Activated T-helper 17 cell treated with anti-CD3 and anti-CD28 coated beads, Interleukin-2, amount 50 U/mL, for 72 hours (primary cell): ENCODE results near the gene ACTMAP. TPM values are rescaled to one million over a fixed set of nuclear protein-coding genes. Genes with fewer than 3 reads are reported as not detected.
A peak's percentile ranks its signal among the peaks of the same experiment; 100 is the strongest.
"Not testable (repeated sequence)": the region's sequence is repeated elsewhere in the genome, so short reads cannot be mapped to it uniquely, and the experiment has no call there.

ENCODE experiments used
- ATAC-seq: fragments of 150-1000 bp; cut with Tn5 transposase; replicated peaks from 2 replicates; pipeline ENCODE4 v1.10.0; 2021; ENCODE audit warnings: mild to moderate bottlenecking, moderate library complexity
- H3K27ac Mint-ChIP-seq: one replicate; pipeline ENCODE4 v1.8.0; 2022; ENCODE audit warnings: mixed read lengths
- H3K27me3 Mint-ChIP-seq: one replicate; pipeline ENCODE4 v1.8.0; 2022; ENCODE audit warnings: mixed read lengths
- H3K36me3 Mint-ChIP-seq: one replicate; pipeline ENCODE4 v1.8.0; 2022; ENCODE audit warnings: low read depth, mild to moderate bottlenecking, mixed read lengths
- H3K4me1 Mint-ChIP-seq: one replicate; pipeline ENCODE4 v1.8.0; 2022; ENCODE audit warnings: mixed read lengths
- H3K4me3 Mint-ChIP-seq: one replicate; pipeline ENCODE4 v1.8.0; 2022; ENCODE audit warnings: mild to moderate bottlenecking, mixed read lengths
- H3K9me3 Mint-ChIP-seq: one replicate; pipeline ENCODE4 v1.8.0; 2022; ENCODE audit warnings: mixed read lengths
- total RNA-seq, 2 donors: library from RNA; stranded (reverse); gene quantifications; one replicate each; pipeline ENCODE4 v1.2.3, GENCODE V29; 2022

ACTMAP gene, protein sequence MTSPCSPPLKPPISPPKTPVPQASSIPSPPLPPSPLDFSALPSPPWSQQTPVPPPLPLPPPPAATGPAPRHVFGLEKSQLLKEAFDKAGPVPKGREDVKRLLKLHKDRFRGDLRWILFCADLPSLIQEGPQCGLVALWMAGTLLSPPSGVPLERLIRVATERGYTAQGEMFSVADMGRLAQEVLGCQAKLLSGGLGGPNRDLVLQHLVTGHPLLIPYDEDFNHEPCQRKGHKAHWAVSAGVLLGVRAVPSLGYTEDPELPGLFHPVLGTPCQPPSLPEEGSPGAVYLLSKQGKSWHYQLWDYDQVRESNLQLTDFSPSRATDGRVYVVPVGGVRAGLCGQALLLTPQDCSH
- total RNA-seq = 10 to 100 TPM; 13.0 to 16.6 TPM

DNA sequence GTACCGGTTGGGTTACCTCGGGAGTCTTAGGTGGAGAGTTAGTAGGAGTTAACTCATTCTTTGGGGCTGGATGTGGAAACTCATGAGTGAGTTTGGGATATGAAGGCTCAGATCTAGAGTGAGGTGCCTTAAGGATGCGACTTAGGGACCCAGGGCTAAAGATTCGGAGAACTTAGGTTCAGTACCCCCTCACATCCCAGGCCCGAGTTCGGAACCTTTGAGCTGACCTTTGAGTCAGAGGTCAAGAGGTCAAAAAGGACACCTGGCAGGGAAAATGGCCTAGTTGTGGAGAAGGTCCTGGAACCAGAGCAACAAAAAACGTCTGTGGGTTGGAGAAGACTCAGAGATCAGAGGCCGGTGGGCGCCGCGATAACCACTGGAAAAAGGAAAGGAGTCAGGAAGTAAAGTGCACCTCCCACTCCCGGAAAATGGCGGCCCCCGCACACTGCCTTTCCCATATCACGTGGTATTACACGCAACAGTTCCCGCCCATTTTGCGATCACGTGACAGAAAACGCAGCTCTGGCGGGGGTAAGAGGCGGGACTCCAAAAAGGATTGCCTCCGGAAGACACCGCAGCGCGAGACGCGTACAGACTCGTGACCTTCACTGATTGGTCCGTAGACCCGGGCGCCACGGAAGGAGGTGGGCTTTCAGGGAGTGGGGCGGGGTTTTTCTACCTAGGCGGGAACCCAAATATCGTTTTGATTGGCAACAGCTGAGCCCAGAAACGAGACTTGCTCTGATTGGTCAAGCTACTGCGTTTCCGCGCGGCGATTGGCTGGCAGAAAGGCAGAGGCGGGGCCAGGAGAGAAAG is at the start of gene ACTMAP:
Gene ACTMAP (minus strand): TSS at position 420 of the 816 bp plus-strand sequence. CDS start 674 bp downstream, outside the sequence.
- H3K27ac Mint-ChIP-seq = peak within 1 kb of the TSS; percentile 97
- peaks cover 55% of the 10 kb centered on the region for H3K36me3 Mint-ChIP-seq
- peak within 1 kb of the TSS; percentile 97 for H3K4me3 Mint-ChIP-seq
- peak; percentile 86 for ATAC-seq
- H3K27me3 Mint-ChIP-seq = no peaks in the 10 kb centered on the region
- no peaks in the 10 kb centered on the region for H3K9me3 Mint-ChIP-seq
- peaks cover 14% of the 10 kb centered on the region for H3K4me1 Mint-ChIP-seq

DNA sequence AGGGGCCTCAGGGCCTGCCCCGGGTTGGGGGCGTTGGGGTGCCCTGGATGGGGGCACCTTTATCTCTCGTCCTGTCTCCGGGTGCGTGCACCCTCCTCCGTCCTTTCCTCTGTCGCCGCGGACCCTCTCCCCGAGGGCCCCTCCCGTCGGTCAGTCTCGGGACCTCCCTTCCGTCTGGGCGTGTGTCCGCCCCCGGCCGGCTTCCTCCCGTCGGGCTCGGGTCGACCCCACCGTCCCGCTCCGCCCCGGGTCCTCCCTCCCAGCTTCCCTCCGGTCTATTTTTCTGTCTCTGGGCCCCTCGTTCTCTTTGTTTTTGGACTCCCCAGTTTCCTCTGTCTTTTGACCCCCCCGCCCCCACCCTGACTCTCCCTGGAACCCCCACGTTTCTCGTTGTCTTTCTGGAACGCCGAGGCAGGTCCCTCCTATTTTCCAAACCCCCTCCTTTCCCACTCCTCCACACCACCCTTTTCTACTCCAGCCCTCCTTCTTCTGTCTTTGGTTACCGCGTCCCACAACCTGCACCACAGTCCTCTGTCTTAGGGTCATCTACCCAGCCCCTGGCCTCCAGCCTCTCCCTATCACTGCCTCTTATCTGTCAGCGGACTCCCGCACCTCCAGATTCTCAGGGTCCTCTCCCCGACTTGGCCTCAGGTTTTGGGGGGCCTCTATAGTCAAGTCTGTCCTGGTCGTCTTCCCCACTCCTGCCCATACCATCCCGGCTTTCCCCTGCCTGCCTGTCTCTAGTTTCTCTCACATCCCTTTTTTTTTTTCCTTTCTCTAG is 49.5 kb upstream of the ACTMAP start:
- ATAC-seq = no peak
- Mint-ChIP-seq H3K36me3 (peaks cover 58% of the 10 kb centered on the region), H3K9me3 (no peaks in the 10 kb centered on the region), H3K27me3 (no peaks in the 10 kb centered on the region), H3K27ac (peak overlapping the region; percentile 92), H3K4me1 (peaks cover 46% of the 10 kb centered on the region), H3K4me3 (peak overlapping the region; percentile 94)

DNA sequence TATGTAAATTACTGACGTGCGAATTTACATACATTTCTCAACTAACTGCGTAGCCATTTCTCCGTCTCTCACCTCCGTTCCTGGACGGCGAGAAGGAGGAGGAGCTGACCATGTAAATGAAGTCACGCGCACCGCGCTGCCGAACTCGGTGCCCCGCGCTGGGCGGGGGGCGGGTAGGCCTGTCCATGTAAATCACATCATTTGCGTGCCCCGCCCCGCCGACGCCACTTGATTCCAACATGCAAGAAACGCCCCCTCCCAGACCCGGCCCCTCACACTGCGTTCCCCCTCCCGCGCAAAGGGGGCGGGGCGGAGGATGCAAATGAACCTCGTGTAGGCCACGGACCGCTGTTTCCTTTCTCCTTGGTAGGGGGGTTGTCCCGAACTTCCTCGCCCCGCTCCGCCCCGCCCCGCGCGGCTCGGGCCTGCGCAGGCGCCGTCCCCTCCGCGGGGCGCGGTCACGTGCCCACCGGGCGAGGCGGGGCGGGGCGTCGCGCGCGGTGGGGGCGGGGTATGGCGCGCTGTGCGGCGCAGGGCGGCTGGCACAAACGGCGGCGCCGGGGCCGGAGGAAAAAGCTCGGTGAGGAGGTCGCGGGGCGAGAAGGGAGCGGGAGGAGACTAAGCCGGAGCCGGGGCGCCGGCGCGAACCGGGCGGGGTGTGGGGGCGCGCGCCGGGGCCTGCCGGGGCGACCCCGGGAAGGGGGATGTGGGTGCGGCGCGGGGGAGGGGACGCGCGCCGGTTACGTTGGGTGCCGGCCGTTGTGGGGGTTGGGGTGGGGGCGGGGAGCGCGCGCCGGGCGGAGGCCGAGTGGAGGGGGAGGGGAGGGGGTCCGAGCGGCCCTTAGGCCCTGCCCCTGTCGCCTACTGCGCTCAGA is 48.6 kb upstream of the ACTMAP start, which contains the start of gene EGLN2:
Gene EGLN2 (plus strand): TSS at position 509 of the 875 bp plus-strand sequence. CDS start 1,382 bp downstream, outside the sequence.
- Mint-ChIP-seq H3K4me3 (peak within 1 kb of the TSS; percentile 94), H3K27me3 (no peaks in the 10 kb centered on the region)

DNA sequence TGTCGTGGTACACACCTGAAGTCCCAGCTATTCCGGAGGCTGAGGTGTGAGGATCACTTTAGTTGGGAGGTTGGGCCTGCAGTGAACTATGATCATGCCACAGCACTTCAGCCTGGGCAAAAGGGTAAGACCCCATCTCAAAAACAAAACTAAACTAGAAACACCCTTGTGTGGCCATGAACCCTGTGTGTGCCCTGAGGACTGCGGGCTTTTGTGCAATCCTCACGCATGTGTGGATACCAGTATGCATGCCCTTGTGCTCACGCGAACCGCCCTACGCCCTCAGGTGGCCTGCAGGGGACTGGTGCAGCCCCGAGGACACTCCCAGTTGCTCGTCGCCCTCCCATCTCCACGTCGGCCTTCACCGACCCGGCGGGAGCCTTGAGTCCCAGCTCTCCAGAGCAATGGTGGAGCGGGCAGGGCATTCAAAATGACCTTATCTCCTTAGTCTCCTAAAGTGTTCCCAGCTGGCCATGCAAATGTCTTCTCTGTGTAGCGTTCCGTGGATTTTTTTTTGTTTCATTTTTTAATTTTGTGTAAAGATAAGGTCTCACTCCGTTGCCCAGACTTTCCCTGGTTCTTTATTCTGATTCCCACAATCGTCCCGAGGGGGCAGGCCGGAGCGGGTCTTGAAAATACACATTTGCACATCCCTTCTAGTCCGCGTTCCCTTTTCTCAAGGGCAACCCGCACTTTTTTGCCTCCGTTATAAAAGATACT is 47.8 kb upstream of the ACTMAP start:
- H3K4me3 Mint-ChIP-seq = peak overlapping the region; percentile 94
- ATAC-seq = peak; percentile 54

More for the DNA sequence above, 48.6 kb upstream of the ACTMAP start, which contains the start of gene EGLN2:
- peak; percentile 87 for ATAC-seq
- Mint-ChIP-seq H3K9me3 (no peaks in the 10 kb centered on the region), H3K27ac (peak within 1 kb of the TSS; percentile 95), H3K4me1 (peaks cover 38% of the 10 kb centered on the region), H3K36me3 (peaks cover 50% of the 10 kb centered on the region)

DNA sequence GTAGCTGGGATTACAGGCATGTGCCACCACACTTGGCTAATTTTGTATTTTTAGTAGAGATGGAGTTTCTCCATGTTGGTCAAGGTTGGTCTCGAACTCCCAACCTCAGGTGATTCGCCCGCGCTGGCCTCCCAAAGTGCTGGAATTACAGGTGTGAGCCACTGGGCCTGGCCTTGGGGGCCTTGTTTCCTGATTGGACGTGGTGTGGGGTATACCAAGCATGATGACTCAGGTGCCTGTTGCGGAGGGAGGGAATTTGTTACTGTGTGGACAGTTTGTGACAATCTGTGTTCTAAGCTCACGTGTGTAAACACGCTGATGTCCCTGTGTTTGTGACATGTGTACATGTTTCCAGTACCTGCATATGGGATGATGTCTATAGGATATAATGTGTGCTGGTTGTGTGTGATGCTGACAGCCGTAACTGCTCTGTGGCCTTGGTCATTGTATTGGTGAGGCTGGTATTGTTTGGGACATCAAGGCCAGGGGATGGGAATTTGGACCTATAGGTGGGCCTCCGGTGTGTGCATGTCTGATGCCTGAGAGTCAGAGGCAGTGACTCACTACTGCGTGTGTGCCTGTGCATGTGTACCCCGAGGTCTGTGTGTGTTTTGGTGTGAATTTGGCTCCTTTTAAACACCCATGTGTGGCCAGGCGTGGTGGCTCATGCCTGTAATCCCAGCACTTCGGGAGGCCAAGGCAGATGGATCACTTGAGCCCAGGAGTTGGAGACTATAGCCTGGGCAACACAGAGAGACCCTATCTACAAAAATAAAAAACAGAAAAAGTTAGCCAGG is 47.1 kb upstream of the ACTMAP start:
- H3K27ac Mint-ChIP-seq = peak overlapping the region; percentile 78
- peak overlapping the region; percentile 94 for H3K4me3 Mint-ChIP-seq
- no peaks in the 10 kb centered on the region for H3K9me3 Mint-ChIP-seq
- ATAC-seq = no peak
- no peaks in the 10 kb centered on the region for H3K27me3 Mint-ChIP-seq
- H3K36me3 Mint-ChIP-seq = peaks cover 40% of the 10 kb centered on the region
- peaks cover 25% of the 10 kb centered on the region for H3K4me1 Mint-ChIP-seq

More for the DNA sequence above, 47.8 kb upstream of the ACTMAP start:
- H3K27ac Mint-ChIP-seq = peak overlapping the region; percentile 95
- H3K36me3 Mint-ChIP-seq = peaks cover 42% of the 10 kb centered on the region
- no peaks in the 10 kb centered on the region for H3K27me3 Mint-ChIP-seq
- H3K9me3 Mint-ChIP-seq = no peaks in the 10 kb centered on the region
- H3K4me1 Mint-ChIP-seq = peaks cover 30% of the 10 kb centered on the region

DNA sequence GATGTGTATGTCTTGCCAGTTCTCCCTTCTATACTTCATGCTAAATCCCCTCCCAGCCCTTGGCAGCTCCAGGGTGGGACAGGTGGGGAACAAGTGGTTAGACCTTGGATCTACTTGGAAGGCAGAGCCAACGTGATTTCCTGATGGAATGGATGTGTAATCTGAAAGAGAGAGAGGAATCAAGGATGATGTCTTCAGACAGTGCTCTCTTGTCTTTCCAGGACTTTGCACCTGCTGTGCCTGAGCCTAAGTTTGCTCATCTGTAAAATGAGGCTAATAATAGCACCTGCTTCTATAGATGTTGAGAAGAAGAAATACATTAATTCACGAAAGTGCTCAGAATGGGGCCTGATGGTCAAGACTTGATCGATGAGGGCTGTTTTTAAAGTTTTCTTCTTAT is 41.7 kb upstream of the ACTMAP start:
- no peak for ATAC-seq
- H3K27ac Mint-ChIP-seq = peak overlapping the region; percentile 91
- peak overlapping the region; percentile 71 for H3K4me3 Mint-ChIP-seq
- H3K4me1 Mint-ChIP-seq = peaks cover 11% of the 10 kb centered on the region
- no peaks in the 10 kb centered on the region for H3K27me3 Mint-ChIP-seq
- H3K36me3 Mint-ChIP-seq = peaks cover 46% of the 10 kb centered on the region
- no peaks in the 10 kb centered on the region for H3K9me3 Mint-ChIP-seq

DNA sequence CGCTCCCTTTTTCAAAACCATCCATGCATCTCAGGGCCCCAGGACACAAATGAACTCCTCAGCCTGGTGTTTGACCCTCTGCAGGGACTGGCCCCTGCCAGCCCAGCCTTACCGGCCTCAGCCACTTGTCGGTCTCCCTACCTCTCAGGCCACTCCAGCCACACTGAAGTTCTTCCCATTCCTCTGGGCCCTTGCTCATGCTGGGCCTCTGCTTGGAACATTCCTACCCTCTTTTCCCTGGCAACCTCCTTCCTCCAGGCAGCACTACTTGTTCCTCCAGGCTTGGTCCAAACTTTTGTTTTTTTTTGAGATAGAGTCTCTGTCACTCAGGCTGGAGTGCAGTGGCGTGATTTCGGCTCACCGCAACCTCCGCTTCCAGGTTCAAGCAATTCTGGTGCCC is 41.1 kb upstream of the ACTMAP start:
- H3K27ac Mint-ChIP-seq = no peak overlapping the region
- H3K9me3 Mint-ChIP-seq = no peaks in the 10 kb centered on the region
- no peak overlapping the region for H3K4me3 Mint-ChIP-seq
- ATAC-seq = no peak
- peaks cover 11% of the 10 kb centered on the region for H3K4me1 Mint-ChIP-seq
- H3K36me3 Mint-ChIP-seq = peaks cover 51% of the 10 kb centered on the region
- H3K27me3 Mint-ChIP-seq = no peaks in the 10 kb centered on the region

DNA sequence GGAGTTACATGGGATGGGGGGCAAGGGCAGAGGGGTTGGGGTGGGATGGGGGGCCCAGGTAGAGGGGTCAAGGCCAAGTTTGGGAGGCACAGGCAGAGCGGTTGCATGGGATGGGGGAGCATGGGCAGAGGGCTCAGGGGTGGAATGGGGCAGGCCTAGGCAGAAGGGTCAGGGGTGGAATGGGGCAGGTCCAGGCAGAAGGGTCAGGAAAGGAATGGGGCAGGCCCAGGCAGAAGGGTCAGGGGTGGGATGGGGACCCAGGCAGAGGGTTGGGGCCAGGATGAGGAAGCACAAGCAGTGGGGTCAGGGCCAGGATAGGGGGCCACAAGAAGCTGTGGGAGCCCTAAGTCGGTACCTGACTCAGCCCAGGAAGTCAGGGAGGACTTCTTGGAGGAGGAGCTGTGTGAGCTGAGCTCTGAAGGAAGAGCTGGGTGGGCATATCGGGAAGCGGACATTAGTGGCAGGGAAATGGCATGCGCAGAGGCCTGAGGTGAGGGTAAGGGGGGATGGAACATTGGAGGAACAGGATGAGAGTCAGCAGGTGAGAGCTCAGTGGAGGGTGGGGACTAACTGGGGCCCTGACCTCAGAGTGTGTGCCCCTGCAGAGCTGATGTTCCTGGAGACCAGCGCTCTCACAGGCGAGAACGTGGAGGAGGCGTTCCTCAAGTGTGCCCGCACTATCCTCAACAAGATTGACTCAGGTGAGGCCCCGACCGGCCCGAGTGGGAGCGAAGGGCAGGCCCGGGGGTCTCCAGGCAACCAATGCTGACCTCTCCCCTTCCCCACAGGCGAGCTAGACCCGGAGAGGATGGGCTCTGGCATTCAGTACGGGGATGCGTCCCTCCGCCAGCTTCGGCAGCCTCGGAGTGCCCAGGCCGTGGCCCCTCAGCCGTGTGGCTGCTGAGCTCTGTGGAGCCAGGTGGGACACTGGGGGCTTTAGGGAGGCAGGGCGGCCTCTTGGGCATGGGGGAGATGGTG is 36.1 kb upstream of the ACTMAP start:
- Mint-ChIP-seq H3K4me3 (no peak overlapping the region), H3K27ac (peak overlapping the region; percentile 62), H3K9me3 (no peaks in the 10 kb centered on the region), H3K27me3 (no peaks in the 10 kb centered on the region), H3K36me3 (peaks cover 65% of the 10 kb centered on the region), H3K4me1 (peaks cover 14% of the 10 kb centered on the region)
- no peak for ATAC-seq

DNA sequence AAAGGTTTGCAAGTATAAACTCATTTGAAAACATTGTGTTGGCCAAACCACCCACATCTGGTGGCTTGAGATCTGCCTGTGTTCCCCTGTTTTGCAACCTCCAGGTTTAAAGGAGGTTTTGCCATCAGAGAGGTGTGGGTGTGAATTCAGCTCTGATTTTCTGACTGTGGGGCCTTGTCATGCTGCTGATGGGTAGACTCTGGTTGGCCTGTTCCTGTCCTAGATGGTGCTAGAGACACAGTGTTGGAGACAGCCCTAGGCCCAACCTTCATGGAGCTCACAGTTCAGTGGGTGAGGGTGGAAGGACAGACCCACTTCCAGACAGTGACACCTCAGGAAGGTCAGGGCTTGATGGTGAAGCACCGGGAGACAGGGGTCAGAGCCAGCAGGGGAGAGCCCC is 35.2 kb upstream of the ACTMAP start:
- H3K4me3 Mint-ChIP-seq = no peak overlapping the region
- no peak overlapping the region for H3K27ac Mint-ChIP-seq
- H3K36me3 Mint-ChIP-seq = peaks cover 68% of the 10 kb centered on the region
- H3K9me3 Mint-ChIP-seq = no peaks in the 10 kb centered on the region
- H3K4me1 Mint-ChIP-seq = peaks cover 18% of the 10 kb centered on the region
- no peaks in the 10 kb centered on the region for H3K27me3 Mint-ChIP-seq
- ATAC-seq = peak; percentile 68

DNA sequence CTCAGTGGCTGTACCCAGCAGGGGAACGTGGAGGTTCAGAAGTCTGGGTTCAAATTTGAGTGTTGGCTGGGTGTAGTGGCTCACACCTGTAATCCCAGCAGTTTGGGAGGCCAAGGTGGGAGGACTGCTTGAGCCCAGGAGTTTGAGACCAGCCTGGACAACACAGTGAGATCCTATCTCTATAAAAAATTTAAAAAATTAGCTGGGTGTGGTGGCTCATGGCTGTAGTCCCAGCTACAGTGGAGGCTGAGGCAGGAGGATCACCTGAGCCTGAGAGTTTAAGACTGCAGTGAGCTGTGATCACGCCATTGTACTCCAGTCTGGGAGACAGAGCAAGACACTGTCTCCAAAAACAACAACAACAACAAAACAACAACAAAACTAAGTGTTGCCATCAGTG is 33.9 kb upstream of the ACTMAP start:
- H3K9me3 Mint-ChIP-seq, ATAC-seq, H3K27ac Mint-ChIP-seq, H3K27me3 Mint-ChIP-seq, H3K4me3 Mint-ChIP-seq: not testable (repeated sequence)
- Mint-ChIP-seq H3K36me3 (peaks cover 64% of the 10 kb centered on the region), H3K4me1 (peaks cover 23% of the 10 kb centered on the region)

DNA sequence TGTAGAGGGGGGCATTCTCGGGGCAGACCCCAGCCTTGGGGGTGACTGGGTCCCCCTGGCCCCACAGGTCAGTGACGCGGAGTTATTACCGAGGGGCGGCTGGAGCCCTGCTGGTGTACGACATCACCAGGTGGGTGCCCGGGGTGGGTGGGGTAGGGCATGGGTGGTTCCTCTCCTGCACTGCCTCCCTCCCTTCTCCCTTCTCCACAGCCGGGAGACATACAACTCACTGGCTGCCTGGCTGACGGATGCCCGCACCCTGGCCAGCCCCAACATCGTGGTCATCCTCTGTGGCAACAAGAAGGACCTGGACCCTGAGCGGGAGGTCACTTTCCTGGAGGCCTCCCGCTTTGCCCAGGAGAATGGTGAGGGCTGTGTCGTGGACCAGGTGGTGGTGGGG is 33.4 kb upstream of the ACTMAP start:
- Mint-ChIP-seq H3K4me3 (no peak overlapping the region), H3K4me1 (peaks cover 26% of the 10 kb centered on the region), H3K36me3 (peaks cover 64% of the 10 kb centered on the region), H3K27me3 (no peaks in the 10 kb centered on the region), H3K27ac (no peak overlapping the region), H3K9me3 (no peaks in the 10 kb centered on the region)
- ATAC-seq = no peak
